PC-3 (cell line): Measurements from ENCODE around the gene A3GALT2. TPM values are rescaled to one million over a fixed set of nuclear protein-coding genes. Genes with fewer than 3 reads are reported as not detected.

Experiments used
- ATAC-seq: fragments of 200-7000 bp; cut with Tn5 transposase; 2 replicates; pipeline ENCODE4 v1.9.1; 2020; ENCODE audit warnings: mild to moderate bottlenecking, moderate library complexity
- BruUV-seq: library from RNA; stranded (reverse); fragments of 400-500 nt; replicated peaks from 2 replicates; lab custom pipeline; 2021; lab: Mats Ljungman, UMichigan
- CTCF ChIA-PET: fragments of 300-600 bp; sonication (Branson Sonifier 250); formaldehyde crosslinking; loops from one replicate; lab custom pipeline; 2022; ENCODE audit warnings: antibody characterized with exemption; lab: Charles Lee
- POLR2A ChIA-PET: fragments of 300-600 bp; sonication (Branson Sonifier 250); formaldehyde crosslinking; loops from one replicate; lab custom pipeline; 2022; ENCODE audit warnings: antibody characterized with exemption; ENCODE audit not compliant: unreplicated experiment; lab: Charles Lee
- DNase-seq: peaks from one replicate; pipeline ENCODE4 v3.0.0-alpha.2; 2015
- H2AFZ ChIP-seq: fragments of 300-600 bp; sonication (generic); 2 replicates; pipeline ENCODE4 v1.6.0; 2016; ENCODE audit warnings: antibody characterized with exemption, low read length
- H3F3A ChIP-seq: fragments of 300-600 bp; sonication (generic); one replicate; pipeline ENCODE4 v1.6.0; 2017; ENCODE audit warnings: antibody characterized with exemption, low read length, control low read depth, mild to moderate bottlenecking; ENCODE audit not compliant: unreplicated experiment
- H3K27ac ChIP-seq: fragments of 300-600 bp; sonication (generic); 2 replicates; pipeline ENCODE4 v1.5.1; 2016; ENCODE audit warnings: mild to moderate bottlenecking, low read length
- H3K27me3 ChIP-seq: fragments of 300-600 bp; sonication (generic); 2 replicates; pipeline ENCODE4 v1.6.1; 2016; ENCODE audit warnings: low read length, mixed read lengths
- H3K36me3 ChIP-seq: fragments of 300-600 bp; sonication (generic); 2 replicates; pipeline ENCODE4 v1.6.1; 2016; ENCODE audit warnings: low read depth, mixed run types, low read length, mixed read lengths
- H3K4me1 ChIP-seq: fragments of 300-600 bp; sonication (generic); 2 replicates; pipeline ENCODE4 v1.5.1; 2016; ENCODE audit warnings: low read length; ENCODE audit not compliant: insufficient read depth
- H3K4me2 ChIP-seq: fragments of 300-600 bp; sonication (generic); 2 replicates; pipeline ENCODE4 v1.6.0; 2016; ENCODE audit warnings: low read length
- H3K4me3 ChIP-seq: fragments of 300-600 bp; sonication (generic); 2 replicates; pipeline ENCODE4 v1.5.1; 2016; ENCODE audit warnings: mild to moderate bottlenecking, low read length, mixed read lengths
- H3K79me2 ChIP-seq: fragments of 300-600 bp; sonication (generic); 2 replicates; pipeline ENCODE4 v1.6.1; 2017; ENCODE audit warnings: low read length, mixed read lengths
- H3K9ac ChIP-seq: fragments of 300-600 bp; sonication (generic); 2 replicates; pipeline ENCODE4 v1.6.0; 2016; ENCODE audit warnings: mild to moderate bottlenecking, low read length
- H3K9me2 ChIP-seq: fragments of 300-600 bp; sonication (generic); replicated peaks from 2 replicates; pipeline ENCODE4 v1.6.1; 2016; ENCODE audit warnings: mixed run types, low read length, mixed read lengths
- H3K9me3 ChIP-seq: fragments of 300-600 bp; sonication (generic); 2 replicates; pipeline ENCODE4 v1.6.1; 2016; ENCODE audit warnings: low read length, mixed read lengths
- H4K20me1 ChIP-seq: fragments of 300-600 bp; sonication (generic); 2 replicates; pipeline ENCODE4 v1.6.1; 2016; ENCODE audit warnings: low read length, mixed read lengths
- EZH2 ChIP-seq: fragments of 300-600 bp; sonication (generic); IDR thresholded peaks from one replicate; pipeline ENCODE4 v1.6.1; 2017; ENCODE audit warnings: antibody characterized with exemption, mild to moderate bottlenecking, low read length; ENCODE audit not compliant: unreplicated experiment
- EZH2phosphoT487 ChIP-seq: fragments of 300-600 bp; sonication (generic); IDR thresholded peaks from 2 replicates; pipeline ENCODE4 v1.6.1; 2018; ENCODE audit warnings: mild to moderate bottlenecking, antibody characterized with exemption, low read length, borderline replicate concordance
- intact Hi-C: fragments of 100-400 bp; cut with micrococcal nuclease; formaldehyde crosslinking; loops from 2 replicates; pipeline ENCODE4 v1.9.0; 2023
- total RNA-seq: library from RNA; depleted of rRNA; stranded (reverse); fragments of >200 nt; gene quantifications from 2 replicates; pipeline ENCODE4 v1.2.3, GENCODE V29; 2014
- TF ChIP-seq, protein P1 (sequence below): fragments of 300-600 bp; sonication (generic); conservative IDR thresholded peaks from 2 replicates; pipeline ENCODE4 v1.5.1; 2017; ENCODE audit warnings: antibody characterized with exemption, low read depth, mild to moderate bottlenecking, low read length

Gene A3GALT2
- total RNA-seq, 1 experiment from 2014 or later: not detected

DNA sequence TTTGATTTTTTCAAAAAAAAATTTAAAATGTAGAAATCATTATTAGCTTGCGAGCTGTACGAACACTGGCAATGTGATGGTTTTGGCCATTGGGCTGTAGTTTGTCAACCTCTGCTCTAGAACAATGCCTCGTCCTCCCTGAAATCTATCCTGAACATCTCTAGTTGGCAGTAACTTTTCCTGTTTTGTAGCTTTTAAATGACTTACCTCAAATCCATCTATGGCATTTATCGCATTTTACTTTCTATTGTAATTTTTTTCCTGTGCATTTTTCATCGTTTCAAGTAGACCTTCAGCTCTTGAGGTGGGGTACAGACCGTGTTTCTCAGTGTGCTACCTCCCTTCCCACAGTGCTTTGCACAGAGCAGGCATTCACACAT lies 30.4 kb upstream of the A3GALT2 start:
- POLR2A ChIA-PET: no interaction called here

DNA sequence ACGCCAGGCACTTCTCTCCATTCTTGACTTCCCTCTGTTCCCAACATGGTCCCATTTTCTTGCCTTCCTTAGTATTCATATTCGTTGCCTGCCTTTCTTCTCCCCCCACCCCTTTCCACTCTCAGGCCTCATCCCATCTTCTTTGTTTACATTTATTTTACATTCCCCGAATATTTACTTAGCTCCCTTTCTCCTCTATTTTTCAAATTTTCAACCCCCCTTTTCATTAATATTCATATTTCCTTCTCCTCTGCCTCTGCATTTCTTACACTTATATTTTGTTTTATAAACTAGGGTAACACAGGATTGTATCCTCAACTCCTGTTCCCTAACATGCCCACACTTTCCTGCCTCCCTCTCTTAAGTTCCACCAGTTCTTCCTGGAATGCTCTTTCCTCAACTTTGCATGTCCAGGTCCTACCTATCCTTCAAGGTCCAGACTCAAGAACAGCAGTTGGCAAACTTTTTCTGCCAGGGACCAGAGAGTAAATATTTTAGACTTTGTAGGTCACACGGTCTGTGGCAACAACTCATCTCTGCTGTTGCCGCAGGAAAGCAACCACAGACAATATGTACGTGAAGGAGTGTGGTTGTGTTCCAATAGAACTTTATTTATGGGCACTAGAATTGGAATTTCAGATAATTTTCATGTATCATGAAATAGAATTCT lies 29.8 kb upstream of the A3GALT2 start:
- Histone ChIP-seq H3K79me2 (peaks cover 60% of the 10 kb centered on the region), H3K4me2 (peak overlapping the region; percentile 97), H3K4me3 (peak overlapping the region; percentile 73), H3K27me3 (no peaks in the 10 kb centered on the region), H3K9me3 (no peaks in the 10 kb centered on the region), H2AFZ (peak overlapping the region; percentile 83), H3K9ac (peak overlapping the region; percentile 88), H3K36me3 (peaks cover 26% of the 10 kb centered on the region), H3K9me2 (no peaks in the 10 kb centered on the region), H3K27ac (peak overlapping the region; percentile 80), H3F3A (peaks cover 4% of the 10 kb centered on the region), H4K20me1 (peaks cover 22% of the 10 kb centered on the region), H3K4me1 (peaks cover 42% of the 10 kb centered on the region)
- intact Hi-C loops: loop anchor here (1.0 kb wide), 1 partner anchor 223 kb away; no protein-coding TSS in a partner anchor
- POLR2A ChIA-PET: no interaction called here
- CTCF ChIA-PET: no interaction called here
- BruUV-seq: no TSS peak
- peak; percentile 22 for DNase-seq
- TF ChIP-seq EZH2phosphoT487: no peak
- no peak for TF ChIP-seq EZH2
- TF ChIP-seq, protein P1, sequence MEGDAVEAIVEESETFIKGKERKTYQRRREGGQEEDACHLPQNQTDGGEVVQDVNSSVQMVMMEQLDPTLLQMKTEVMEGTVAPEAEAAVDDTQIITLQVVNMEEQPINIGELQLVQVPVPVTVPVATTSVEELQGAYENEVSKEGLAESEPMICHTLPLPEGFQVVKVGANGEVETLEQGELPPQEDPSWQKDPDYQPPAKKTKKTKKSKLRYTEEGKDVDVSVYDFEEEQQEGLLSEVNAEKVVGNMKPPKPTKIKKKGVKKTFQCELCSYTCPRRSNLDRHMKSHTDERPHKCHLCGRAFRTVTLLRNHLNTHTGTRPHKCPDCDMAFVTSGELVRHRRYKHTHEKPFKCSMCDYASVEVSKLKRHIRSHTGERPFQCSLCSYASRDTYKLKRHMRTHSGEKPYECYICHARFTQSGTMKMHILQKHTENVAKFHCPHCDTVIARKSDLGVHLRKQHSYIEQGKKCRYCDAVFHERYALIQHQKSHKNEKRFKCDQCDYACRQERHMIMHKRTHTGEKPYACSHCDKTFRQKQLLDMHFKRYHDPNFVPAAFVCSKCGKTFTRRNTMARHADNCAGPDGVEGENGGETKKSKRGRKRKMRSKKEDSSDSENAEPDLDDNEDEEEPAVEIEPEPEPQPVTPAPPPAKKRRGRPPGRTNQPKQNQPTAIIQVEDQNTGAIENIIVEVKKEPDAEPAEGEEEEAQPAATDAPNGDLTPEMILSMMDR: no peak
- ATAC-seq: peak; percentile 1; the same call in 1 of the 2 replicates

More for the DNA sequence above, 30.4 kb upstream of the A3GALT2 start:
- Histone ChIP-seq H3K4me1 (peaks cover 37% of the 10 kb centered on the region), H3K9me2 (no peaks in the 10 kb centered on the region), H3F3A (peaks cover 4% of the 10 kb centered on the region), H3K36me3 (peaks cover 22% of the 10 kb centered on the region), H3K9me3 (no peaks in the 10 kb centered on the region), H2AFZ (no peak overlapping the region), H3K27ac (no peak overlapping the region), H3K79me2 (peaks cover 54% of the 10 kb centered on the region), H3K27me3 (no peaks in the 10 kb centered on the region), H3K4me2 (peak overlapping the region; percentile 97), H3K4me3 (peak overlapping the region; percentile 73), H3K9ac (no peak overlapping the region), H4K20me1 (peaks cover 21% of the 10 kb centered on the region)
- intact Hi-C loops: no loop called here
- ATAC-seq: no peak
- CTCF ChIA-PET: interaction anchor here (0.6 kb wide), 1 partner anchor 261 kb away, joined by 12 read pairs; no protein-coding TSS in a partner anchor
- TF ChIP-seq EZH2phosphoT487: no peak
- BruUV-seq: no TSS peak
- peak; percentile 25 for DNase-seq

DNA sequence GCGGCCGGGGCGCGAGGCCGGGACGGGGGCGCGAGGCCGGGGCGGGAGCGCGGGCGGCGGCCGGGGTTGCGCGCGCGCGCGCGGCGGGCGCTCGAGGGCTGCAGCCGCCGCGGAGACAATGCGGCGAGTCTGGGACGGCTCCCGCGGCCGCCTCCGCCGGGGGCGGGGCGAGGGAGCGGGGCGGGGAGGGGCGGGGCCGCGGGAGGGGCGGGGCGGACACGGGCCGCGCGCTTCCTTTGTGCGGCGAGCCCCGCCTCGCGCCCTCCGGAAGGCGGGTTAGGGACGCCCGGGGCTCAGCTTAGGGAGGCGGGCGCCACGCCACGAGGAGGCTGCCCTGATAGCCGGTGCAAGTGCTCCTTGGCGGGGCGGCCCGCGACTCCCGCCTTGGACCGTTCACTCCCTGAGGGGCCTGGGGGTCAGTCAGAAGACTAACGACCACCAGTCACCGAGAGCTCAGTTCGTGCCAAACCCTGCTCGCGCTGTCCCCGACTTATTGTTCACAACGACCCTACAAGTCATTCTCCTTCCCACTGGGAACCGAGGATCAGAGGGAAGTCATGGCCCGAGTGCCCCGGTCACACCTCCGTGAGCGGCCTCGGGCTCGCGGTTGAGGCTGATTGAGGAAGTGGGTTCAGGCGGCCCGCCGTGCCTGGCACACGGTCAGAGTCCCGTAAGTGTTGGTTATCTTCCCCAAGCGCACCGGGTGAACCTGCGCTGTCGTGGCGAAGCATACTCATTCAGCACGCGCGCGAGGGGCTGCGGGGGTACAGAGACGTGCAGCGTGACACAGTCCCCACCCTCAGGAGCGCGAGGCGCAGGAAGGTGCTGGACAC lies 29.1 kb upstream of the A3GALT2 start:
- no TSS peak for BruUV-seq
- peak overlapping the region; percentile 97 for H3K4me2 ChIP-seq
- no peaks in the 10 kb centered on the region for H3K27me3 ChIP-seq
- ChIA-PET CTCF (interaction anchor here (0.6 kb wide), 2 partner anchors 33 to 106 kb away, joined by 3 to 6 read pairs; no protein-coding TSS in a partner anchor), POLR2A (interaction anchor here (0.5 to 0.6 kb wide), 2 partner anchors 14 to 87 kb away, joined by 3 to 4 read pairs; no protein-coding TSS in a partner anchor)
- ATAC-seq (peak; percentile 61), DNase-seq (peak; percentile 87)
- H3K4me3 ChIP-seq: peak overlapping the region; percentile 73
- H3K9ac ChIP-seq: peak overlapping the region; percentile 88
- no peaks in the 10 kb centered on the region for H3K9me2 ChIP-seq
- peaks cover 33% of the 10 kb centered on the region for H3K36me3 ChIP-seq
- H3K79me2 ChIP-seq: peaks cover 67% of the 10 kb centered on the region
- peaks cover 50% of the 10 kb centered on the region for H3K4me1 ChIP-seq
- no peaks in the 10 kb centered on the region for H3K9me3 ChIP-seq
- intact Hi-C loops: loop anchor here (1.0 kb wide), 1 partner anchor 223 kb away; no protein-coding TSS in a partner anchor
- peak overlapping the region; percentile 80 for H3K27ac ChIP-seq
- TF ChIP-seq EZH2 (no peak), EZH2phosphoT487 (no peak)
- peaks cover 30% of the 10 kb centered on the region for H4K20me1 ChIP-seq
- H2AFZ ChIP-seq: peak overlapping the region; percentile 83
- H3F3A ChIP-seq: peaks cover 4% of the 10 kb centered on the region
